ENCODE results near the gene COL6A2. TPM values are rescaled to one million over a fixed set of nuclear protein-coding genes. Genes with fewer than 3 reads are reported as not detected.
"Not testable (repeated sequence)": the region's sequence is repeated elsewhere in the genome, so short reads cannot be mapped to it uniquely, and the experiment has no call there.

Gene COL6A2
- total RNA-seq, 1 donor from 2014 or later, result 20.5 TPM

DNA sequence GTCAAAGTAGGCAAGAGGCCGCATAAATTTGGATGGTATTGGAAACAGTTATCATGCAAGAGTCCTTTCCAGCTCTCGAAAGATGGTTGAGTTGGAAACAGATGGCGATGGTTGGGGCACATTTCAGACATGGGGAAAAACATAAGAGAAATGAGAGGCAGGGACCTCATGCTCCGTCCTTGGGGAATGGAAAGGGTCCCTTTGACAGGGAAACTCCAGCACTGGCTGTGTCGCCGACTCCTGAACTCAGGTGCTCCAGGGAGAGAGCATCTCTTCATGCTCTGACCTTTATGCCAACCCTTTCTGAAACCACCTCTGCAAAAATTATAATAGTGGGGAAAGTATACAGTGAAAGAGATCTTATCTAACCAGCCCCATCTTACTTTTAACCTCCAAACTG, 36.8 kb upstream of the COL6A2 start:
- no peak for ATAC-seq

DNA sequence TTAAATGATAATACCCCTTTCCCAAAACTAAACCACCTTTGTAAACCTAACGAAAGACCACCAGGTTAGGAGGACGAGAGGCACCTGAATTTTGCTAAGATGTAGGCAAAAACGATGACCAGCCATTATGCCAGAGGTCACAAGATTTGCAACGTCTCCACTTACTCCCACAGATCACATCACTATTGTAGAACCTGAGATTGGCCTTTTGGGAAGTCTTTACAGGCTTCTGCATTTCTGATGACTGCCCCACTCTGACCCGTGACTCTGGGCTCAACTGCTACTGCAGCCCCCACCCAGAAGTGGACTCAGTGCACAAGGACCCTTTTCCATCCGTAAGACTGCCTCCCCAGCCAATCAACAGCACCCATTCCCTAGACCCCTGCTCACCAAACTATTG, 36.4 kb upstream of the COL6A2 start:
- ATAC-seq, result no peak

DNA sequence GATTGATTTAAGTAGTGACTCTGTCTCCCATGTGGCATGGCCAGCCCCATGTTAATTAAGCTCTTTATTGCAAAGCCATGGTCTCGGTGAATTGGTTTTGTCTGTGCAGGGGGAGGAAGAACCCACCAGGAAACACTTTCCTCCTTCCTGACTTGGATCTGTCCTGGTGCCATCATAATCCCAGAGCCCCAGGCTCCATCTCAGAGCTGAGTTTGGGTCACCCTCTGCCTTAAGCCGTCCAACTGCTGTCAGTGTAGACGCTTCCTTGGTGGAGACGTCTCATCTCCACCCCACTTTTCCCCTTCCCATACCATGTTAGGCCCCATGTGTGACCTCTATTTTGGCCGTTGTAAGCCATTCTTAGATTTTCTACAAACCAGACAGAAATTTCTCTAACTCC, 36.0 kb upstream of the COL6A2 start:
- ATAC-seq, result no peak

DNA sequence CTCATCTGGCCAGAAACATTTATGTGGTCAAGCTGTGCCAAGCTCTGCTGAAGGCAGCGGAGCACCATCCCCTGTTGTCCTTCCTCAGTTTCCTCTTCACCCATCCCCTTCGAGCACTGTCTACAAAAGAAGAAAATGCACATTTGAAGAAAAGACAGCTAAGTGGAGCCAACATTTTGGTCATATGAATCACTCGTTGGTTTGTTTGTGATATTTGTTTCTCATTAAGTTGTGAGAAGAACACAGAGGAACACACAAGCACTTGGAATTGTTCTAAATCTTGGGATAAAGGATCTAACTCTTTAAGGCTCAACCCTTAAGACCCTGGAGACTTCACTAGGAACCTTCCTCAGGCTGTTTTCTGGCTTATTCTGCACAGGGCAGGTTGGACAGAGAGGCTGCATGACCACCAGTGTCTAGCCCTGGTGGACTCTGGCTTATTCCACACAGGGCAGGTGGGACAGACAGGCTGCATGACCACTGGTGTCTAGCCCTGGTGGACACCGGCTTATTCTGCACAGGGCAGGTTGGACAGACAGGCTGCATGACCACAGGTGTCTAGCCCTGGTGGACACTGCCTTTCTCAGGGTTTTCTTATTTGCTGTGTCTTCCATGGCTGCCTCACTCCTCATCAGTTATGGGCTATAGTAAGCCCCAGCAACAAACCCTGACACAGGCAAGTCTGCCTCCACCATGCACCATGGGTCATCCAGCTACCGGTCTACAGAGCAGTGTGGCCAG, 35.3 kb upstream of the COL6A2 start:
- ATAC-seq, result no peak

DNA sequence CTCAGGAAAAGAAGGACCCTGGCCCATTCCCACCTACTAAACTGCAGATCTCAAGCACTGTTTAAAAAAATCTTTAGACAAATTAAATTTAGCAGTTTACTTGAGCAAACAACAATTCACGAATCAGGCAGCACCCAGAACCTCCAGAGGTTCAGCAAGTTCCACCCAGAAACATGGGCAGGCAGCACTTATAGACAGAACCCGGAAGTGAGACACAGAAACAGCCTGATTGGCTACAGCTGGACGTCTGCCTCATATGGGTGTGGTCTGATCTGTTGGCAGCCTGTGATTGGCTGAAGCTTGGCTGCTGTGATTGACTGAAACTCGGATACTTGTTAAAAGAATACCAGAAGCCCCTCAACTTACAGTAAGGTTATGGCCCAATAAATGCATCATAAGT, 34.7 kb upstream of the COL6A2 start:
- no peak for ATAC-seq

DNA sequence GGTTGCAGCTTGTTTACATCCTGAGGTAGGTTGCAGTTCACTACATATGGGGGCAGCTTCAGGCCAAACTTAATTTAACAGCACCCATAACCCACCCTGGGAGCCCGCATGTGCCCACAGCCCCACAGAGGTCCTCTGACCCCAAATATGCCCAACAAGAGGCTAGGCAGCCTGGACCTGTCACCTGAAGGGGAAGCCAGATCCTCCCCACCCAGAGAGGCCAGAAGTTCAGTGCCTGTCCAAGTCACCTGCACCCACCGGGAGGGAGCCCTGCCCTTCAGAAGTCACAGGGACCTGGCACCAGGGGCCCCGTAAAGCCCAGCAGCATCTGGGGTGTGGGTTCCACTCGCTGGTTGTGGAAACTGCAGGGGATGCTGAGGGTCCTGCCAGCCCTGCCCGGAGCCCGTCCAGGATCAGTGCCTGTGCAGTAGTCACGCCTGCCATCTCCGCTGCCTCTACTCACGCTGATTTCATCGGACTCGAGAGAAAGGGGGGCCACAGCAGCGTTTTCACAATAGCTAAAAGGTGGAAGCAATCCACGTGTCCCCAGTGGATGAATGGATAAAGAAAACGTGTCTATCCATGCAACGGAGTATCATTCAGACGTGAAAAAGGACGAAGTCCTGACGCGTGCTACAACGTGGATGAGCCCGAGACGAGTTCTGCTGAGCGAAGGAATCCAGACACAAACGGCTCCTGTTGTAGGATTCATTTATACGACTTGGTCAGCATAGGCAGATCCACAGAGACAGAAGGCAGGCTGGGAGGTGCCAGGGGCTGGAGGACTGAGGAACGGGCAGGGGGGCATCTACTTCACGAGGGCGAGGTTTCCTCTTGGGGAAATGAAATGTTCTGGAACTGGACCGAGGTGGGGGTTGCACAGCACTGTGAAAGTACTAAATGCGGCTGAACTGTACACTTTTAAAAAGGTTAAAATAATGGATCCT, 33.9 kb upstream of the COL6A2 start:
- no peak for ATAC-seq

DNA sequence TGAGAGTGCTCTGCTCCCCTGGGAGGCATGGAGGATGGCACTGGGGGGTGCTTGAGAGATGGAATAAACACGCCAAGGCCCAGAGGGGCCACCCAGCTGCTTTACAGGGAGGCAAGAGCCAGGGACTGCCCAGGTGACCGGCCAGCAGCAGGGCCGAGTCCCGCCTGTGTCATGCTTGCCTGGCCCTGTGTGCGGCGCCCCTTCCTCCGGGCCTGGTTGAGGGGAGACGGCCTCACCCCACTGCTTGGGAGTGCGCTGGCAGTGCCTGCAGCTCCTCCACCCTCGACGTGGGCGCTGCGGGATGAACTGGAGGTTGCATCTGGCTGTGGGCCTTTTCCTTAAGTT, 33.1 kb upstream of the COL6A2 start:
- ATAC-seq, result no peak

DNA sequence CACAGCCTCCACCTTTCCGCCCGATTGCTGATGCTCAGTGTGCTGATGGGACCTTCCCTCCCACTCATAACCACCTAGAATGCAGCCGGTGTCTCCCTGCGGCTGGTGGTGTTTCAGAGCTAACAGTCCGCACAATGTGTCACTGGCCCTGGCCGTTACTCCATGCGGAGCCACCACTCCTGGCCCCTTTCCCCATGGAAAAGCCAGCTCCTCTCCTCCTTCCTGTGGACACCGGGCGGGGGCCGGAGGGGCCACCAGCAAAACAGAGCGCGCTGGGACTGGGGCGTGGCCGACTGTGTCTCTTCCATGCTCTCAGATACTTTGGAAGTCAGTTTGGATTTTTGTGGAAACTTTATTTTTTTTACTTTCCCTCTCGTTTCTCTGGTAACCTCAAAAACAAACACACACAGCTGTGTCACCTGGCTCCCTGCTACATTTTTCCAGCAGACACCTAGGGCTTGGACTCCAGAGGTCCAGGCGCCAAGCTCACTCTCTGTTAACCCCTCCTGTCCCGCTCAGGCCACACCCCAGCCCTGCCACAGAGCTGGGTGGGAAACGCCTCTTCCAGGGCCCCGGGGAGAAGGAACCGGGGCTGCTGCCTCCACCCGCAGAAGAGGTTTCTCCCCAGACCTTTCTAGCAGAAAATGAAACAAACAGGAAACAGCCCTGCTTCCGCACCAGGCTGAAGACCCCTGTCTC, 32.5 kb upstream of the COL6A2 start:
- ATAC-seq, result no peak

DNA sequence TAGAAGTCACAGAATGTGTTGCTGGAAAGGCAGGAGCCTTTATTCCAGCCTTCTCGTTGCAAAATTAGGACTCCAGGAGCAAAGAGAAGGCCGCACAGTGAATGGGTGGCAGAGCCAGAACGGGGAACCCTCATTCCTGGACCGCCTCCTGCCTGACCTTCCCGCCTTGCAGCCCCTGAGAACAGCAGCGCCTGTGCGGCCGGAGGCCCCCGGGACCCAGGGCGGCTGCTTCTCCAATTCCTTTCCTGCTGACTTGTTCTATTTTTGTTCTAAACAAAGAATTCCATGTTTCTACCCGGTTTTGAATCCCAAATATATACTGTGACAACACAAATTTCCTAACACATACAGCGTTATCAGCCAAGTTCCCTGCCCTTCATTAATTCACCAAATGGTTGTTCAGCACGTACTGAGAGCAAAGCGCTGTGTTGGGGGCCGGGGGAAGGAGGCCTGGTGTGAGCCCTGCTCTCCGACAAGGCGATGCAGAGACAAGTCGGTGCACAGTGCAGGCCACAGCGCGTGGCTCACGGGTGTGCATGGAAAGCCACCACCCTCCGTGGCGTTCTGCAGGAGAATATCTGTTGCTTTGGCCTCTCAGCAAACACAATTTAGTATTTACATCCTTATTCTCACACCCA, 31.9 kb upstream of the COL6A2 start:
- ATAC-seq, result no peak

DNA sequence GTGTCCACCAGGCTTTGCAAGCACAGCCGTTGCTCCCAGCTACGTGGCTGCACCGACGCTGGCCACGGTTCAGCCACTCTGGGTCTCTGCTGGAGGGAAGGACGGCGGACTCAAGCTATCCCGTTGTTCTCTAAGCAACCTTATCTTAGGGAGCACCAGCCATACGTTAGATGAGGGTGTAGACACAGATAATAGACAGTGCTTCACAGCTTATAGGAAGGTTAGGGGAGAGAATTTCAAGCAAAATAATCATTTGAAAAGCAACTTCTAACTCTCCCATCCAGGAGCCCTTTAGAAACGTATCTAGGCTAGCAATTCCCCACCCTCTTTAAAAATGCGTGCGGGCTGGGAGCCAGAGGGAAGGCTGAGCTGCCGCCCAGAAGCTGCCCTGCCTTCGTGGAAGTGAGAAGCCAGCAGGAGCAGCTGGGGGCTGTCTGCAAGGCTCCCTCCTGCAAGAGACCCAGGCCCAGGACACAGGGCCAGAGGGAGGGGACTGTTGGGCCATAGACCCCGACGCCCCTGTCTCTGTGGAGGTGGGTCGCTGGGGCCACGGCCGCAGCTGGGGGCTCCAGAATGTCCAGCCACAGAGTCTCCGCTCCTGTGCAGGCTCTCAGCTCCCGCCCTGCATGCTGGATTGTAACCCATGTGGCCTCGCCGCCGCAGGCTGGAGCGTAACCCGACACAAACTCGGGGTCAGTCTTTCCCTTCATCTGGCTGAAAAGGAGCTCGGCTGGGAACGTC, 31.2 kb upstream of the COL6A2 start:
- no peak for ATAC-seq

DNA sequence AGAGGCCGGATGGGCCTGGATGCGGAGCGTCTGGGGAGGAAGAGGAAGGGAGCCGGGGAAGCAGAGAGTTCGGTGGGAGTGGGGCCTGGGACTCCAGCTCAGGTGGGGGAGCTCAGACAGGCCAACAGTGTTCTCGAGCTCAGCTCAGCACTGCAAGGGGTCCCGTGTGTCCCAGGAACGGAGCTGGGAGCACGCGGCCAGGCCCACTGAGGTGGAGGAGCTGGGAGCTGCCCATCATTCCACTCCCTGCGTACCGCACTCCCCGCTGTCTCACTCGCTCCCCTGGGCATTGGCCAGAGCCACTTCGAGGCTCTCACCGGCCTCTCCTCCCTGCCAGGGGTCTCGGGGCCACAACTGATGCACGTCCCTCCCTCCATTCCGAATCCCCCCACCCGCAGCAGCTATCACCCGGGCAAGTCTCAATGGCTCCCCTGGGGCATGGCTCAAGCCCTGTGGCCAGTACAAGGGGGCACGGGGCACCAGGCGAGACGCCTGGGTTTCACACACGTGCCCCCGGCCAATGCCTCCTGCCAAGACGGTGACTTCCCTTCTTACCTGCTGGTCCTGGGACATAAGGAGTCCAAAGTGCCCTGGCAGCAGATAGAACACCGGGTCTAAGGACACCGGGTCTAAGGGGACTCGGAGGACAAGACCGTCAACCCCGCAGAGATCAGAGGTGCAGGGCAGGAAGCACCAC, 30.3 kb upstream of the COL6A2 start:
- no peak for ATAC-seq

DNA sequence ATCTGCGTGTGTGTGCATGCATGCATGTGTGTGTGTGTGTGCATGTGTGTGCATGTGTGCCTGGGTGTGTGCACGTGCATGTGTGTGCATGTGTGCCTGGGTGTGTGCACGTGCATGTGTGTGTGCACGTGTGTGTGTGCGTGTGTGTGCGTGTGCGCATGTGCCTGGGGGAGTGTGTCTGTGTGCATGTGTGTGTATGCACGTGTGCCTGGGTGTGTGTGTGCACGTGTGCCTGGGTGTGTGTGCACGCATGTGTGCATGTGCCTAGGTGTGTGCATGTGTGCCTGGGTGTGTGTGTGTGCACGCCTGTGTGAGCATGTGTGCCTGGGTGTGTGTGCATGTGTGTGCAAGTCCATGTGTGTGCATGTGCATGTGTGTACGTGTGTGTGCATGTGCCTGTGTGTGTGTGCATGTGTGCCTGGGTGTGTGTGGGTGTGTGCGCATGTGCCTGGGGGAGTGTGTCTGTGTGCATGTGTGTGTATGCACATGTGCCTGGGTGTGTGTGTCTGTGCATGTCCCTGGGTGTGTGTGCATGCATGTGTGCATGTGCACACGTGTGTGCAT, 29.3 kb upstream of the COL6A2 start:
- ATAC-seq, result no peak

DNA sequence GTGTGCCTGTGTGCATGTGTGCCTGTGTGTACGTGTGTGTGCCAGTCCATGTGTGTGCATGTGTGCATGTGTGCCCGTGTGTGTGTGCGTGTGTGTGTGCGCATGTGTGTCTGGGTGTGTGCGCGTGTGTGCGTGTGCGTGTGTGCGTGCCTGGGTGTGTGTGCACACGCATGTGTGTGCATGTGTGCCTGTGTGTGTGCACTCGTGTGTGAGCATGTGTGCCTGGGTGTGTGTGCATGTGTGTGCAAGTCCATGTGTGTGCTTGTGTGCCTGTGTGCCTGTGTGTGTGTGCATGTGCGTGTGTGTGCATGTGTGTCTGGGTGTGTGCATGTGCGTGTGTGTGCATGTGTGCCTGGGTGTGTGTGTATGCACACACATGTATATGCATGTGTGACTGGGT, 28.7 kb upstream of the COL6A2 start:
- no peak for ATAC-seq

DNA sequence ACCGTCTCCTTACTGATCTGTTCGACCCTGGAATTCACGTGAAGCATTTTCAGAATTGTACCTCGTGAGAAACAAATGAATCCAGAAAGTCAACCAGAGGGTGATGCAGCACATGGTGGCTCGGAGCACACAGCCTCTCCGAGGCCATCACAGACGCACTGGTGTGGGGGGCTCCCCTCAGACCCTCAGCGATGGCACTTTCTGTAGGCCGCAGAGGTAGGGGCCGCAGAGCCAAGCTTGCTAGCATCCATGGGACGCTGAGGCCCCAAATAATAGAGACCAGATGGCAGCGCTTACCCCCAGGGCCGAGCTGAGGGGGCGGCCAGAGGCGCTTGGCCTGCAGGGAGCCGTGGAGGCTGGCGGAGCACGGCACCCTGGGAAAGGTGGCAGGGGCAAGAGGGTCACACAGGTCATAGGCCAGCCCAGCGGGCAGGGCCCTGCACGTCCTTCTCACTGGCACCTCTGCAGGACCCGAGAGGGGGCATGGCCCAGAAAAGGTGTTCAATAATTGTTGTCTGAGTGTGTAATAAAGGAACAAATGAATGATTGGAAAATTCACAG, 28.1 kb upstream of the COL6A2 start:
- no peak for ATAC-seq

DNA sequence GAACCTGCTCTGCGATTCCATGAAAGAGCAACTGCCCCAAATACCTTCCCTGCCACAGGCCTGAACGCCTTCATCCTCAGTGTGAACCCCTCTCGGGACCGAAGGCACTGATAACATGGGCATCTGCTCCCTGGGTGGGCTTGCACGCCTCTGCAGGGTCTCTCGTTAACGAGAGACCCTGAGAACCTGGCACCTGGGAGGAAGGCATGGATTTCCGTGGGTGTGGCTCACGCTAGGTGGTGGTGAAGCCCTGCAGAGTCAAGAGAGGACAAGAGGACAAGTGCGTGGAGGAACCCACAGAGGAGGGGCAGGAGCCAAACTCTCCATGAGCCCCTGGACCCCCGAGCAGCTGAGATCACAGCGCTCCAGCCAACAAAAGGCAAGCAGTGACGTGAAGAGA, 26.8 kb upstream of the COL6A2 start:
- no peak for ATAC-seq

DNA sequence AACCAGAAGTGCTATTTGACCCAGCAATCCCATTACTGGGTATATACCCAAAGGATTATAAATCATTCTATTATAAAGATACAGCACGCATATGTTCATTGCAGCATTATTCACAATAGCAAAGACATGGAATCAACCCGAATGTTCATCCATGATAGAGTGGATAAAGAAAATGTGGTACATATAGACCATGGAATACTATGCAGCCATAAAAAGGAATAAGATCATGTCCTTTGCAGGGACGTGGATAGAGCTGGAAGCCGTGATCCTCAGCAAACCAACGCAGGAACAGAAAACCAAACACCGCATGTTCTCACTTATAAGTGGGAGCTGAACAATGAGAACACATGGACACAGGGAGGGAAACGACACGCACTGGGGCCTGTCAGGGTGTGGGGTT, 21.2 kb upstream of the COL6A2 start:
- not testable (repeated sequence) for ATAC-seq

DNA sequence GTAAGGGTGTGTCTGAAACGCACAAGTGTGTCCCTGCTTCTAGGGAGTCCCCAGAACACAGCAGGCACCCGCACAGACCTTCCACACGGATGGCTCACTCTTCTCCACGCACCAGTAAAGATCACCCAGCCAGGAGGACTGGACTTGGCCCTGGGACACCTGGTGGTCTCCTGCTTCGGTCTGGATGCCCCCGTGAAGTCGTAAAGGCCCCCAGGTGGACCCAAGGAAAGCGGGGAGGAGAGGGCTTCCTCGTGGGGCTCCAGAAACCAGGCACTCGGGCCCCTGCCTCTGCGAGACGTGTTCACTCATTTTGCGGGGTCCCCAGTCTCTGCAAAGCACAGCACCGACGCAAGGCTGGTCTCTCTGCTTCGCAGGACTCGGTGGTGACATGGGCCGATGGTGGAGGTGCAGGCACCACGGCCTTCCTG, 20.2 kb upstream of the COL6A2 start:
- no peak for ATAC-seq

DNA sequence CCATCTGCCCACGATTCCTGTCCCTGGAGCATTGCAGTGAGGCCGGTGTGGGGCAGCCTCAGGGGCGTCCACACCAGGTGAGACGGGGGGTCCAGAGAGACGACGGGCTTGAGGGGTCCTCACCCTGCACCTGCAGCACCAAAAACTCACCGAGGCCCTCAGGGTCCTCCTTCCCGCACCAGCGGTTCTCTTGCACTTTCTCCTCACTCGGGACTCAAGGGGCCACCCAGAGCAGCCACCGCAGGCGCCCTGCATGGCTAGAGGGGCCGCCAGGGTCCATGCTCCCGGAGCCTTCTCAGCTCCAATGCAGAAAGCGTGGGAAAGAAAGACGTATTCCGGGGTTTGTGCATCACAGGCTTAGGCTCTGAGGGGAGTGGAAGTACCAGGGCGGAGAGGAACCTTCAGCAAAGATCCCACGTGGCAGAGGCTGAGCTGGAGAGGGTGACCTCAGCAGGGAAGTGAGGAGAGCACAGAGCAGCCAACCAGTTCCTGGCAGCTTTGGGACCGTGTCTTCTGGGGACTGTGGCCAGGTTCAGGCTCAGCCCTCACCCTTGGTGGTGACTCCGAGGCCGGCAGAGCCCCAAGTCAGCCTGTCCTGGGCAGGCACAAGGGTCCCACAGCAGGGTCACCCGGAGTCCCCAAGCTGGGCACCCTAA, 19.5 kb upstream of the COL6A2 start:
- ATAC-seq, result no peak

DNA sequence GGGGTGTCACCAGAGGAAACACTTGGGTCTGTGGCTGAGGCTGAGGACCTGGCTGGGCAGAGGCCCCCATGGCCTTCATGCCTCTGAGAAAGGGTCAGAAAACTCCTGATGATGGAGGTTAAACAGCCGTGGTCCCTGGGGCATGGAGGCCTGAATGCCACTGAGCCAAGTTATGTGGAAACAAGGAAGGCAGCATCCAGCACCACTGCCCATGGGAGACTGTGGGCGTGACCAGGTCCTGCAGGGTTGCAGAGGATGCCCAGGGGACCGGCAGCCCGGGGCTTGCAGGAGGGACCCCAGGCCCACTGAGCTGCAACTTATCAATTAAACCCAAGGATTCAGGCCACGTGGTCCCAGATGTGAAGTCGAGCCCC, 18.9 kb upstream of the COL6A2 start:
- ATAC-seq, result no peak
